Sigmoid colon (tissue), 7 donors: ENCODE results near the gene WDR1. TPM values are rescaled to one million over a fixed set of nuclear protein-coding genes. Genes with fewer than 3 reads are reported as not detected.

Experiments
- DNase-seq: peaks from one replicate; pipeline ENCODE4 v3.0.0-alpha.2; 2019
- H3K27ac ChIP-seq, 4 donors: fragments of 200-600 bp; sonication (generic); one replicate each; pipeline ENCODE4 v1.5.1; 2016 to 2019; ENCODE audit warnings: mild to moderate bottlenecking in 1 of 4
- H3K27me3 ChIP-seq, 3 donors: fragments of 200-600 bp; sonication (generic); one replicate each; pipeline ENCODE4 v1.5.1; 2019; ENCODE audit warnings: mild to moderate bottlenecking in 1 of 3
- H3K36me3 ChIP-seq, 4 donors: fragments of 200-600 bp; sonication (generic); one replicate each; pipeline ENCODE4 v1.5.1; 2016 to 2019
- H3K4me1 ChIP-seq, 4 donors: fragments of 200-600 bp; sonication (generic); one replicate each; pipeline ENCODE4 v1.5.1; 2017 to 2019
- H3K4me3 ChIP-seq, 4 donors: fragments of 200-600 bp; sonication (generic); one replicate each; pipeline ENCODE4 v1.5.1; 2017 to 2019; ENCODE audit warnings: mild to moderate bottlenecking in 2 of 4, moderate library complexity in 1 of 4
- H3K9me3 ChIP-seq, 4 donors: fragments of 200-600 bp in 3 of 4; sonication (generic) in 3 of 4; one replicate each; pipeline versions ENCODE4 v1.5.1 to v1.6.1; 2013 to 2019
- EP300 ChIP-seq, 4 donors: sonication (generic); formaldehyde crosslinking; IDR thresholded peaks; one replicate each; pipeline ENCODE4 v1.6.1; 2017; ENCODE audit warnings: antibody characterized with exemption in 4 of 4
- POLR2A ChIP-seq, 2 donors: fragments of 450-650 bp; IDR thresholded peaks; one replicate each; pipeline ENCODE4 v1.6.1; 2016; ENCODE audit warnings: antibody characterized with exemption in 2 of 2, mild to moderate bottlenecking in 2 of 2, moderate library complexity in 2 of 2
- POLR2AphosphoS5 ChIP-seq, 4 donors: sonication (generic); formaldehyde crosslinking; IDR thresholded peaks; one replicate each; pipeline ENCODE4 v1.6.1; 2017; ENCODE audit warnings: antibody characterized with exemption in 4 of 4
- WGBS, 2 donors: extraction: QIAGEN DNeasy Blood & Tissue Kit; methylation state at CpG; one replicate each; pipeline ENCODE4 v1.1.7; 2013; 5-methylcytosine and 5-hydroxymethylcytosine counted together
- intact Hi-C: fragments of 100-400 bp; cut with DNase I; formaldehyde crosslinking; loops from one replicate; pipeline ENCODE4 v1.15.1; 2023
- polyA plus RNA-seq, 3 donors: library from polyadenylated mRNA; stranded (reverse); fragments of 200-250 nt; gene quantifications; one replicate each; pipeline ENCODE4 v1.2.3, GENCODE V29; 2013
- total RNA-seq, 4 donors: library from RNA; depleted of rRNA; stranded (reverse); fragments of >200 nt; gene quantifications; one replicate each; pipeline ENCODE4 v1.1.0, GENCODE V29; 2016
- TF ChIP-seq, protein P1 (sequence below), 4 experiments: fragments of 450-650 bp in 3 of 4; fragments of 200-600 bp in 1 of 4; IDR thresholded peaks; one replicate each; pipeline ENCODE4 v1.5.1; 2016 to 2019; ENCODE audit warnings: antibody characterized with exemption in 4 of 4, mild to moderate bottlenecking in 3 of 4, moderate library complexity in 2 of 4
- donor health status: healthy with polysubstance abuse.
- donor health status: Bipolar disorder and iron deficiency.
- donor health status: healthy.

The WDR1 gene
- total and polyA plus RNA-seq, 7 donors: 171 to 267 (median 240) TPM

DNA sequence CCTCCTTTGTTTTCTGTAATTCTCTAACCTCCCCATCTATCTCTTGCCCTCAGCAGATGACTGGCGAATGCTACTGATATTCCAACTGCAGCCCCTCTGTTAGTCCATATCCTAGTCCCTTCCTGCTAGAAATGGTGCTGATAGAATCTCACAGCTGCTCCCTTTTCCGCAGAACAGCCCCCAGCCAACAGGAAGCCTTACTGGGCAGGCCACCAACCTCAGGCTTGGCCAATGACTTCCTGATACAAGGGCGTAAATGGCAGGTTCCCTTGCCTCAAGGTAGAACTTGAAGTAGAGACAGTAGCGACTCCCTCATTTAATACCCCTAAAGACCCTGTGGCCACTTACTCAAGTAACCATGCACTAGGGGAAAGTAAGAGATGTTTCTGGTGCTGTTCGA is 68.6 kb downstream of the WDR1 start:
- WGBS, 2 donors: 71 to 88% methylated on average over 5 of the region's 5 CpGs
- intact Hi-C loops: no loop called here
- Histone ChIP-seq H3K4me1 (no peaks in the 10 kb centered on the region), H3K36me3 (no peaks in the 10 kb centered on the region), H3K9me3 (no peaks in the 10 kb centered on the region), H3K4me3 (no peak overlapping the region), H3K27ac (no peak overlapping the region), H3K27me3 (no peaks in the 10 kb centered on the region)
- TF ChIP-seq EP300 (IDR thresholded peaks at IDR 0.05) (no peak), POLR2AphosphoS5 (IDR thresholded peaks at IDR 0.05) (no peak), POLR2A (IDR thresholded peaks at IDR 0.05) (no peak)
- TF ChIP-seq, protein P1, sequence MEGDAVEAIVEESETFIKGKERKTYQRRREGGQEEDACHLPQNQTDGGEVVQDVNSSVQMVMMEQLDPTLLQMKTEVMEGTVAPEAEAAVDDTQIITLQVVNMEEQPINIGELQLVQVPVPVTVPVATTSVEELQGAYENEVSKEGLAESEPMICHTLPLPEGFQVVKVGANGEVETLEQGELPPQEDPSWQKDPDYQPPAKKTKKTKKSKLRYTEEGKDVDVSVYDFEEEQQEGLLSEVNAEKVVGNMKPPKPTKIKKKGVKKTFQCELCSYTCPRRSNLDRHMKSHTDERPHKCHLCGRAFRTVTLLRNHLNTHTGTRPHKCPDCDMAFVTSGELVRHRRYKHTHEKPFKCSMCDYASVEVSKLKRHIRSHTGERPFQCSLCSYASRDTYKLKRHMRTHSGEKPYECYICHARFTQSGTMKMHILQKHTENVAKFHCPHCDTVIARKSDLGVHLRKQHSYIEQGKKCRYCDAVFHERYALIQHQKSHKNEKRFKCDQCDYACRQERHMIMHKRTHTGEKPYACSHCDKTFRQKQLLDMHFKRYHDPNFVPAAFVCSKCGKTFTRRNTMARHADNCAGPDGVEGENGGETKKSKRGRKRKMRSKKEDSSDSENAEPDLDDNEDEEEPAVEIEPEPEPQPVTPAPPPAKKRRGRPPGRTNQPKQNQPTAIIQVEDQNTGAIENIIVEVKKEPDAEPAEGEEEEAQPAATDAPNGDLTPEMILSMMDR (IDR thresholded peaks at IDR 0.05): no peak
- DNase-seq: no peak

DNA sequence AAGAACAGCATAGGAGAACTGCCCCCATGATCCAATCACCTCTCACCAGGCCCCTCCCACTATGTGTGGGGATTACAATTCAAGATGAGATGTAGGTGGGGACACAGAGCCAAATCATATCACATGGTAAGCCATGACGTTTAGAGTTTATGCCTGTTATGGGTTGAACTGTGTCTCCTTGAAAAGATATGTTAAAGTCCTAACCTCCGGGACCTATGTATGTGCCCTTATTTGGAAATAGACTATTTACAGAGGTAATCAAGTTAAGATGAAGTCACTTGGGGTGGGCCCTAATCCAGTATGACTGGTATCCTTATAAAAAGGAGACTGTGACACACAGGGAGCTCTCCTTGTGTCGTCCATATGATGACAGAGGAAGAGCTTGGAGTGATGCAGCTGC is 70.1 kb downstream of the WDR1 start:
- Histone ChIP-seq H3K4me3 (no peak overlapping the region), H3K4me1 (no peaks in the 10 kb centered on the region), H3K27me3 (no peaks in the 10 kb centered on the region), H3K27ac (no peak overlapping the region), H3K9me3 (no peaks in the 10 kb centered on the region), H3K36me3 (no peaks in the 10 kb centered on the region)
- WGBS, 2 donors: 63 to 82% methylated on average over 3 of the region's 3 CpGs
- no peak for DNase-seq
- intact Hi-C loops: no loop called here
- no peak for TF ChIP-seq POLR2AphosphoS5 (IDR thresholded peaks at IDR 0.05)
- TF ChIP-seq, protein P1 (IDR thresholded peaks at IDR 0.05): no peak
- TF ChIP-seq POLR2A (IDR thresholded peaks at IDR 0.05): no peak
- no peak for TF ChIP-seq EP300 (IDR thresholded peaks at IDR 0.05)

GRCh38 chr4:10045481-10045880 is 71.1 kb downstream of the WDR1 start:
- Histone ChIP-seq H3K27me3 (no peaks in the 10 kb centered on the region), H3K27ac (no peak overlapping the region), H3K36me3 (no peaks in the 10 kb centered on the region), H3K9me3 (no peaks in the 10 kb centered on the region), H3K4me1 (no peaks in the 10 kb centered on the region), H3K4me3 (no peak overlapping the region)
- TF ChIP-seq, protein P1 (IDR thresholded peaks at IDR 0.05): no peak
- TF ChIP-seq EP300 (IDR thresholded peaks at IDR 0.05): no peak
- TF ChIP-seq POLR2AphosphoS5 (IDR thresholded peaks at IDR 0.05): no peak
- TF ChIP-seq POLR2A (IDR thresholded peaks at IDR 0.05): no peak
- 69 to 78% methylated on average over 1 of the region's 1 CpG for WGBS, 2 donors
- intact Hi-C loops: no loop called here
- DNase-seq: no peak

- TF ChIP-seq POLR2A (IDR thresholded peaks at IDR 0.05) (no peak), POLR2AphosphoS5 (IDR thresholded peaks at IDR 0.05) (no peak), EP300 (IDR thresholded peaks at IDR 0.05) (no peak)
- TF ChIP-seq, protein P1 (IDR thresholded peaks at IDR 0.05): no peak
- Histone ChIP-seq H3K27me3 (no peaks in the 10 kb centered on the region), H3K4me3 (no peak overlapping the region), H3K9me3 (no peaks in the 10 kb centered on the region), H3K36me3 (peaks cover 0 to 10% (median 0%) of the 10 kb centered on the region in 4 donors), H3K27ac (no peak overlapping the region), H3K4me1 (no peaks in the 10 kb centered on the region)
- no peak for DNase-seq
- intact Hi-C loops: no loop called here
- WGBS, 2 donors: 85 to 86% methylated on average over 6 of the region's 6 CpGs
Observed at GRCh38 chr4:10041036-10041435, 75.6 kb downstream of the WDR1 start.
